GM18951 (cell line): ENCODE data around the gene MS4A6E.
A peak's percentile ranks its signal among the peaks of the same experiment; 100 is the strongest.

Experiments
- POLR2A ChIP-seq: IDR thresholded peaks from 4 replicates; pipeline ENCODE4 v1.6.1; 2011; ENCODE audit warnings: mild to moderate bottlenecking; ENCODE audit not compliant: insufficient read length, insufficient read depth; ENCODE audit errors: extremely low read depth
- in situ Hi-C: fragments of 300-500 bp; cut with MboI; formaldehyde crosslinking; loops from one replicate; pipeline ENCODE4 v1.12.0; 2022; ENCODE audit warnings: low sequenced_read_pairs, mixed read lengths, inconsistent platforms; ENCODE audit not compliant: unreplicated experiment

MS4A6E gene

GRCh38 chr11:60372767-60373166 is 45.7 kb downstream of the MS4A6E start:
- in situ Hi-C loops: no loop called here
- no peak for TF ChIP-seq POLR2A

DNA sequence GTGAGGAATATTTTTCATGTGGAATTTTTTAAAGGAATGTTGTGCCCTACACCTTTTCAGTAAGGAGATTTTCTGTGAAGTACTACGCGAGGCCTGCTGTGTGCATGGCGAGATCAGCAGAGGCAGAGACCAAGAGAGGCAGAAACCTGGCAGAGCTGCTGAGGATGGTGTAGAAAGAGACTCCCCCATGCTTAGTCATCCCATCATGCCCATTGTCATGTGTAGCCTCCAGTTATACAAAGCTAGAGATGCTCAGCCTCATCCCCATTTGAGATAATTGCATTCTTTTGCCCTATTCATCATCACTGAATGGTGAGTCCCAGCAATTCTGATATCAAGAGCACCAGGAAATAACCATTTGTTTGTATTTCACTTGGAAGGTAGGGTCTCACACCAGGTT is 48.3 kb downstream of the MS4A6E start:
- in situ Hi-C loops: no loop called here

GRCh38 chr11:60376601-60377000 is 49.5 kb downstream of the MS4A6E start:
- in situ Hi-C loops: no loop called here
- TF ChIP-seq POLR2A: no peak

More for the DNA sequence above, 48.3 kb downstream of the MS4A6E start:
- TF ChIP-seq POLR2A: no peak

DNA sequence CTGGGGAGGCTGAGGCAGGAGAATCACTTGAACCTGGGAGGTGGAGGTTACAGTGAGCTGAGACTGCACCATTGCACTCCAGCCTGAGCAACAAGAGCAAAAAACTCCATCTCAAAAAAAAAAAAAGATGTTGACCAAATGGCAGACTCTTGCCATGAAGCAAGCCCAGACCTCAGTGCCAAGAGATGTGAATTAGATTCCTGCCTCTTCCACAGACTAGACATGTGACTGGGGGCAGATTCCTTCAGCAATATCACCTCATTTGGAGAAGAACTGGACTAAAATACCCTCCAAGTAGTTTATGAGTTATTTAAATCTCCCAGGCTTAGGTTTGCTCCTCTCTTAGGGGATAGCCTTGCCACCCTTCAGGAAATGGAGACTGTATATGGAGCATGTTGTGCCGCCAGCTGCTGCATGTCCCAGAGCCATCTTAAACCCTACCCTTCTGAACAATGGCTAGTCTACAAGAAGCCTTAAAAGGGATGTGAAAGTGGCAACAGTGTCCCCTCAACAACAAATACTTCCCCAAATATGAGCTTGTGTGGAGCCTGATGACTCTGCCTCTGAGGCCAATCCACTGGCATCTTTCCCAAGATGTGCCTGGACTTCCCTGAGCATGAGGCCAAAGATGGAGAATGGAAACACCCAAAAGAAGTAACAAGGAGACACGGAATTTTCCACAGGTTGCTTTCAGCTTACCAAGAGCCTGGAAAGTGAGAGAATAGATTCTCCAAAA is 50.5 kb downstream of the MS4A6E start:
- in situ Hi-C loops: no loop called here
- no peak for TF ChIP-seq POLR2A

GRCh38 chr11:60378354-60378753 is 51.3 kb downstream of the MS4A6E start, which contains the start of gene MS4A7:
Gene MS4A7 (plus strand): TSS chr11:60378532. CDS start chr11:60383142, 4,610 bp downstream.
- in situ Hi-C loops: no loop called here
- peak; percentile 28 for TF ChIP-seq POLR2A

- TF ChIP-seq POLR2A: no peak
- in situ Hi-C loops: no loop called here
Observed at GRCh38 chr11:60389279-60389910, 62.3 kb downstream of the MS4A6E start.

DNA sequence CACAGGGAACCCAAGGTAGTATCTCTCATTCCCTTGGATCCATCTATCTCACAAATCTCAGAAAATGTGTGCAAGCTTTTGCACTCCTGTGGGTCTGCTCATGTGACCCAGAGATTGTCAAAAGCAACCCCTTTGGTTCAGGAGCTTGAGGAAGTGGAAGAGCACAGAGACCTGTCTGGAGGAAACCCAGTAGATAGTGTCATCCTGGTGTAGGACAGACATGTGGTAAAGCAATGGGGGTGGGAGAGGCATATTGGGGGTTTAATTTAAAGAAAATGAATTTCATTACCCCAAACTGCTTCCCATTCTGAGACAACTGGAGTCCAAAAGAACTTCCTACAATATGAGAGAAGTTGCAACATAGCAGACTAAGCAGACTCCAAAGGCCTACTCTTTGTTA is 63.4 kb downstream of the MS4A6E start:
- no peak for TF ChIP-seq POLR2A
- in situ Hi-C loops: no loop called here
